Liver (tissue), 9 donors: ENCODE data around the gene HOXB5. TPM values are rescaled to one million over a fixed set of nuclear protein-coding genes. Genes with fewer than 3 reads are reported as not detected.

Source experiments
- DNase-seq: peaks from one replicate; pipeline ENCODE4 v3.0.0-alpha.2; 2017; ENCODE audit warnings: low spot score
- H3K27ac ChIP-seq, 2 donors: one replicate each; pipeline ENCODE4 v1.7.0; 2013; ENCODE audit warnings: inconsistent platforms in 2 of 2, low read length in 2 of 2, control low read depth in 1 of 2, low read depth in 1 of 2, mild to moderate bottlenecking in 1 of 2
- H3K27me3 ChIP-seq, 4 donors: one replicate each; pipeline versions ENCODE4 v1.6.1 to v1.7.0; 2013; ENCODE audit warnings: low read length in 3 of 4, inconsistent platforms in 1 of 4, mild to moderate bottlenecking in 1 of 4, moderate library complexity in 1 of 4; ENCODE audit not compliant: control insufficient read depth in 4 of 4, insufficient read depth in 4 of 4
- H3K36me3 ChIP-seq, 4 donors: one replicate each; pipeline versions ENCODE4 v1.6.1 to v1.7.0; 2013; ENCODE audit warnings: low read length in 3 of 4, mild to moderate bottlenecking in 3 of 4, low read depth in 1 of 4, moderate library complexity in 1 of 4; ENCODE audit not compliant: control insufficient read depth in 4 of 4, insufficient read depth in 3 of 4
- H3K4me1 ChIP-seq, 4 donors: one replicate each; pipeline versions ENCODE4 v1.6.1 to v1.7.0; 2013; ENCODE audit warnings: low read length in 3 of 4, mild to moderate bottlenecking in 3 of 4, moderate library complexity in 1 of 4; ENCODE audit not compliant: control insufficient read depth in 4 of 4, insufficient read depth in 4 of 4
- H3K4me3 ChIP-seq, 3 donors: one replicate each; pipeline versions ENCODE4 v1.6.1 to v1.7.0; 2013; ENCODE audit warnings: low read length in 3 of 3, control low read depth in 1 of 3, low read depth in 1 of 3, mild to moderate bottlenecking in 1 of 3
- H3K9ac ChIP-seq, 2 donors: one replicate each; pipeline ENCODE4 v1.7.0; 2013; ENCODE audit warnings: low read length in 2 of 2, mild to moderate bottlenecking in 2 of 2, moderate library complexity in 2 of 2, control low read depth in 1 of 2, low read depth in 1 of 2
- H3K9me3 ChIP-seq, 4 donors: one replicate each; pipeline versions ENCODE4 v1.6.1 to v1.7.0; 2013; ENCODE audit warnings: low read length in 3 of 4; ENCODE audit not compliant: control insufficient read depth in 4 of 4
- ATF3 ChIP-seq: IDR thresholded peaks from 2 replicates; pipeline ENCODE4 v1.6.1; 2016; ENCODE audit warnings: antibody characterized with exemption
- CTCF ChIP-seq: fragments of 150-350 bp; IDR thresholded peaks from 2 replicates; pipeline ENCODE4 v1.5.1; 2017; ENCODE audit warnings: improper control_type of control experiment, low read depth, low read length; ENCODE audit not compliant: missing input control
- FOXA1 ChIP-seq: IDR thresholded peaks from 2 replicates; pipeline ENCODE4 v1.6.1; 2016; ENCODE audit warnings: antibody characterized with exemption
- FOXA2 ChIP-seq: IDR thresholded peaks from 2 replicates; pipeline ENCODE4 v1.6.1; 2016; ENCODE audit warnings: antibody characterized with exemption
- GABPA ChIP-seq, 2 donors: IDR thresholded peaks in 1 of 2; conservative IDR thresholded peaks in 1 of 2; 2 replicates each; pipeline ENCODE4 v1.6.1; 2016; ENCODE audit warnings: antibody characterized with exemption in 2 of 2, mild to moderate bottlenecking in 1 of 2, moderate library complexity in 1 of 2
- HNF4A ChIP-seq, 2 donors: conservative IDR thresholded peaks; 2 replicates each; pipeline ENCODE4 v1.6.1; 2016; ENCODE audit warnings: antibody characterized with exemption in 2 of 2, mild to moderate bottlenecking in 2 of 2
- HNF4G ChIP-seq: IDR thresholded peaks from 2 replicates; pipeline ENCODE4 v1.6.1; 2016; ENCODE audit warnings: antibody characterized with exemption
- JUND ChIP-seq, 2 donors: IDR thresholded peaks; 2 replicates each; pipeline ENCODE4 v1.6.1; 2016; ENCODE audit warnings: antibody characterized with exemption in 2 of 2
- MAX ChIP-seq: IDR thresholded peaks from 2 replicates; pipeline ENCODE4 v1.6.1; 2016; ENCODE audit warnings: antibody characterized with exemption
- NR2F2 ChIP-seq: IDR thresholded peaks from 2 replicates; pipeline ENCODE4 v1.6.1; 2016; ENCODE audit warnings: antibody characterized with exemption
- RAD21 ChIP-seq, 2 donors: IDR thresholded peaks; 2 replicates each; pipeline ENCODE4 v1.6.1; 2016; ENCODE audit warnings: antibody characterized with exemption in 2 of 2, mild to moderate bottlenecking in 2 of 2
- REST ChIP-seq: IDR thresholded peaks from 2 replicates; pipeline ENCODE4 v1.6.1; 2016; ENCODE audit warnings: antibody characterized with exemption, mild to moderate bottlenecking
- RXRA ChIP-seq, 2 donors: IDR thresholded peaks; 2 replicates each; pipeline ENCODE4 v1.6.1; 2017 to 2018; ENCODE audit warnings: antibody characterized with exemption in 2 of 2, mild to moderate bottlenecking in 1 of 2
- SP1 ChIP-seq: IDR thresholded peaks from 2 replicates; pipeline ENCODE4 v1.6.1; 2018; ENCODE audit warnings: antibody characterized with exemption, mild to moderate bottlenecking
- TAF1 ChIP-seq: conservative IDR thresholded peaks from 2 replicates; pipeline ENCODE4 v1.6.1; 2016; ENCODE audit warnings: antibody characterized with exemption, mild to moderate bottlenecking
- YY1 ChIP-seq: IDR thresholded peaks from 2 replicates; pipeline ENCODE4 v1.6.1; 2016; ENCODE audit warnings: antibody characterized with exemption, mild to moderate bottlenecking
- ZBTB33 ChIP-seq: IDR thresholded peaks from 2 replicates; pipeline ENCODE4 v1.6.1; 2016; ENCODE audit warnings: antibody characterized with exemption
- WGBS: extraction: QIAGEN DNeasy Blood & Tissue Kit; methylation state at CpG from one replicate; pipeline ENCODE4 v1.1.7; 2013; 5-methylcytosine and 5-hydroxymethylcytosine counted together
- polyA plus RNA-seq, 2 donors: library from polyadenylated mRNA; stranded (reverse) in 1 of 2; unstranded in 1 of 2; fragments of 200-250 nt in 1 of 2; fragments of >200 nt in 1 of 2; fragmentation: Nextera tagmentation in 1 of 2; extraction: Ambion mirVana in 1 of 2; gene quantifications; one replicate each; pipeline versions ENCODE4 v1.2.1 to v1.2.3, GENCODE V29; 2013 to 2015
- total RNA-seq, 2 donors: library from RNA; depleted of rRNA; stranded (reverse); fragments of >200 nt; gene quantifications; one replicate each; pipeline ENCODE4 v1.2.3, GENCODE V29; 2014
- donor health status: healthy.
- donor health status: healthy.
- donor health status: healthy.
- donor health status: healthy.
- donor health status: healthy.

HOXB5 gene
- total and polyA plus RNA-seq, 4 donors, result 0.08 to 0.38 (median 0.36) TPM; not detected in 1

GRCh38 chr17:48543107-48543853, 50.3 kb downstream of the HOXB5 start:
- H3K27me3 ChIP-seq, result peaks cover 2 to 18% (median 3%) of the 10 kb centered on the region in 4 donors
- DNase-seq, result peak; percentile 73
- H3K4me1 ChIP-seq, result peaks cover 0 to 12% (median 3%) of the 10 kb centered on the region in 4 donors
- peak overlapping the region in 1 of 2 donors; percentile 58 for H3K9ac ChIP-seq
- H3K27ac ChIP-seq, result peak overlapping the region; percentile 61 to 77
- no peaks in the 10 kb centered on the region for H3K36me3 ChIP-seq
- H3K9me3 ChIP-seq, result no peaks in the 10 kb centered on the region
- TF ChIP-seq HNF4A (conservative IDR thresholded peaks at IDR 0.05) (peak in 1 of 2 donors; percentile 30), YY1 (no peak), MAX (no peak), CTCF (peak; percentile 3)
- H3K4me3 ChIP-seq, result peak overlapping the region; percentile 27 to 57 (median 38)
- 3% methylated on average over 72 of the region's 72 CpGs for WGBS

GRCh38 chr17:48542698-48543106, 50.9 kb downstream of the HOXB5 start:
- H3K4me1 ChIP-seq, result peaks cover 0 to 11% (median 3%) of the 10 kb centered on the region in 4 donors
- peak overlapping the region in 2 of 3 donors; percentile 27 to 57 for H3K4me3 ChIP-seq
- H3K9me3 ChIP-seq, result no peaks in the 10 kb centered on the region
- H3K9ac ChIP-seq, result peak overlapping the region in 1 of 2 donors; percentile 58
- peaks cover 2 to 16% (median 3%) of the 10 kb centered on the region in 4 donors for H3K27me3 ChIP-seq
- WGBS, result 6% methylated on average over 12 of the region's 12 CpGs
- H3K36me3 ChIP-seq, result no peaks in the 10 kb centered on the region
- H3K27ac ChIP-seq, result peak overlapping the region; percentile 61 to 77
- no peak for DNase-seq
- no peak for TF ChIP-seq HNF4A (conservative IDR thresholded peaks at IDR 0.05)
- no peak for TF ChIP-seq REST
- TF ChIP-seq CTCF, result no peak
- TF ChIP-seq JUND (IDR thresholded peaks at IDR 0.05), result no peak
- TF ChIP-seq MAX, result no peak
- TF ChIP-seq RXRA (IDR thresholded peaks at IDR 0.05), result no peak
- TF ChIP-seq FOXA1, result no peak
- TF ChIP-seq YY1, result no peak
- TF ChIP-seq ATF3, result no peak
- TF ChIP-seq RAD21 (IDR thresholded peaks at IDR 0.05), result no peak
- no peak for TF ChIP-seq GABPA (IDR thresholded peaks at IDR 0.05 in 1 of 2, conservative IDR thresholded peaks at IDR 0.05 in 1 of 2)
- TF ChIP-seq NR2F2, result no peak
- TF ChIP-seq SP1, result no peak
- no peak for TF ChIP-seq FOXA2
- TF ChIP-seq TAF1, result no peak
- no peak for TF ChIP-seq ZBTB33
- no peak for TF ChIP-seq HNF4G
